Bronchial epithelial cell (primary cell): ENCODE measurements around the gene KRTAP1-5. TPM values are rescaled to one million over a fixed set of nuclear protein-coding genes. Genes with fewer than 3 reads are reported as not detected.
"Not testable (repeated sequence)": the region's sequence is repeated elsewhere in the genome, so short reads cannot be mapped to it uniquely, and the experiment has no call there.

Experiments used
- DNase-seq: peaks from one replicate; pipeline ENCODE4 v3.0.0-alpha.2; 2010; ENCODE audit warnings: low read depth
- FAIRE-seq: peaks from 2 replicates; lab custom pipeline; 2011; peaks lifted over from hg19 to GRCh38; lab: Jason Lieb, UNC
- H3K27me3 ChIP-seq: 2 replicates; pipeline ENCODE4 v1.5.1; 2011; ENCODE audit warnings: low read length; ENCODE audit not compliant: control insufficient read depth, insufficient read depth
- H3K36me3 ChIP-seq: 2 replicates; pipeline ENCODE4 v1.5.1; 2011; ENCODE audit warnings: low read length; ENCODE audit not compliant: control insufficient read depth, insufficient read depth
- H3K4me3 ChIP-seq: 2 replicates; pipeline ENCODE4 v1.5.1; 2011; ENCODE audit warnings: mild to moderate bottlenecking, low read depth, low read length, control low read depth
- CTCF ChIP-seq: IDR thresholded peaks from 2 replicates; pipeline ENCODE4 v1.5.1; 2011; ENCODE audit warnings: mild to moderate bottlenecking, moderate library complexity, low read length, control low read depth, inconsistent platforms; ENCODE audit not compliant: insufficient read depth, severe bottlenecking
- total RNA-seq: library from RNA; depleted of rRNA; stranded (reverse); fragments of >200 nt; gene quantifications from 2 replicates; pipeline ENCODE4 v1.2.1, GENCODE V29; 2014

Gene KRTAP1-5
- total RNA-seq, 1 donor from 2014 or later = not detected

- DNase-seq (no peak), FAIRE-seq (no peak)
- TF ChIP-seq CTCF = no peak
- Histone ChIP-seq H3K4me3 (no peak overlapping the region), H3K27me3 (no peaks in the 10 kb centered on the region), H3K36me3 (no peaks in the 10 kb centered on the region)
Observed at GRCh38 chr17:41037853-41038350, 10.9 kb upstream of the KRTAP1-5 start.

- not testable (repeated sequence) for FAIRE-seq
Observed at GRCh38 chr17:41034346-41034935, 7.4 kb upstream of the KRTAP1-5 start, which contains the start of gene KRTAP1-3. Gene KRTAP1-3 (minus strand): TSS chr17:41034874. CDS start chr17:41034821, 53 bp downstream.

GRCh38 chr17:41029633-41030245 lies 2.7 kb upstream of the KRTAP1-5 start, which contains the start of gene KRTAP1-4:
Gene KRTAP1-4 (minus strand): TSS chr17:41030195. CDS start chr17:41030078, 117 bp downstream.
- DNase-seq (no peak), FAIRE-seq (no peak)
- Histone ChIP-seq H3K27me3 (no peaks in the 10 kb centered on the region), H3K36me3 (no peaks in the 10 kb centered on the region), H3K4me3 (no peak within 1 kb of the TSS)
- no peak for TF ChIP-seq CTCF

More at GRCh38 chr17:41034346-41034935, 7.4 kb upstream of the KRTAP1-5 start, which contains the start of gene KRTAP1-3:
- H3K36me3 ChIP-seq, DNase-seq, H3K27me3 ChIP-seq, H3K4me3 ChIP-seq: not testable (repeated sequence)

- FAIRE-seq (no peak), DNase-seq (no peak)
- no peaks in the 10 kb centered on the region for H3K36me3 ChIP-seq
- TF ChIP-seq CTCF = no peak
- H3K4me3 ChIP-seq = no peak overlapping the region
- H3K27me3 ChIP-seq = no peaks in the 10 kb centered on the region
Observed at GRCh38 chr17:41024697-41025096, 2.3 kb downstream of the KRTAP1-5 start.

GRCh38 chr17:41020336-41020735 lies 6.7 kb downstream of the KRTAP1-5 start:
- DNase-seq (no peak), FAIRE-seq (no peak)
- Histone ChIP-seq H3K36me3 (no peaks in the 10 kb centered on the region), H3K27me3 (no peaks in the 10 kb centered on the region), H3K4me3 (no peak overlapping the region)
- no peak for TF ChIP-seq CTCF

GRCh38 chr17:41019415-41019814 lies 7.6 kb downstream of the KRTAP1-5 start:
- DNase-seq (no peak), FAIRE-seq (no peak)
- H3K36me3 ChIP-seq = no peaks in the 10 kb centered on the region
- H3K27me3 ChIP-seq = no peaks in the 10 kb centered on the region
- no peak for TF ChIP-seq CTCF
- no peak overlapping the region for H3K4me3 ChIP-seq
